PC-3 (cell line): ENCODE data around the gene SEMA3C. TPM values are rescaled to one million over a fixed set of nuclear protein-coding genes. Genes with fewer than 3 reads are reported as not detected.

Experiments
- ATAC-seq: fragments of 200-7000 bp; cut with Tn5 transposase; 2 replicates; pipeline ENCODE4 v1.9.1; 2020; ENCODE audit warnings: mild to moderate bottlenecking, moderate library complexity
- BruUV-seq: library from RNA; stranded (reverse); fragments of 400-500 nt; replicated peaks from 2 replicates; lab custom pipeline; 2021; lab: Mats Ljungman, UMichigan
- CTCF ChIA-PET: fragments of 300-600 bp; sonication (Branson Sonifier 250); formaldehyde crosslinking; loops from one replicate; lab custom pipeline; 2022; ENCODE audit warnings: antibody characterized with exemption; lab: Charles Lee
- POLR2A ChIA-PET: fragments of 300-600 bp; sonication (Branson Sonifier 250); formaldehyde crosslinking; loops from one replicate; lab custom pipeline; 2022; ENCODE audit warnings: antibody characterized with exemption; ENCODE audit not compliant: unreplicated experiment; lab: Charles Lee
- DNase-seq: peaks from one replicate; pipeline ENCODE4 v3.0.0-alpha.2; 2015
- H2AFZ ChIP-seq: fragments of 300-600 bp; sonication (generic); 2 replicates; pipeline ENCODE4 v1.6.0; 2016; ENCODE audit warnings: antibody characterized with exemption, low read length
- H3F3A ChIP-seq: fragments of 300-600 bp; sonication (generic); one replicate; pipeline ENCODE4 v1.6.0; 2017; ENCODE audit warnings: antibody characterized with exemption, low read length, control low read depth, mild to moderate bottlenecking; ENCODE audit not compliant: unreplicated experiment
- H3K27ac ChIP-seq: fragments of 300-600 bp; sonication (generic); 2 replicates; pipeline ENCODE4 v1.5.1; 2016; ENCODE audit warnings: mild to moderate bottlenecking, low read length
- H3K27me3 ChIP-seq: fragments of 300-600 bp; sonication (generic); 2 replicates; pipeline ENCODE4 v1.6.1; 2016; ENCODE audit warnings: low read length, mixed read lengths
- H3K36me3 ChIP-seq: fragments of 300-600 bp; sonication (generic); 2 replicates; pipeline ENCODE4 v1.6.1; 2016; ENCODE audit warnings: low read depth, mixed run types, low read length, mixed read lengths
- H3K4me1 ChIP-seq: fragments of 300-600 bp; sonication (generic); 2 replicates; pipeline ENCODE4 v1.5.1; 2016; ENCODE audit warnings: low read length; ENCODE audit not compliant: insufficient read depth
- H3K4me2 ChIP-seq: fragments of 300-600 bp; sonication (generic); 2 replicates; pipeline ENCODE4 v1.6.0; 2016; ENCODE audit warnings: low read length
- H3K4me3 ChIP-seq: fragments of 300-600 bp; sonication (generic); 2 replicates; pipeline ENCODE4 v1.5.1; 2016; ENCODE audit warnings: mild to moderate bottlenecking, low read length, mixed read lengths
- H3K79me2 ChIP-seq: fragments of 300-600 bp; sonication (generic); 2 replicates; pipeline ENCODE4 v1.6.1; 2017; ENCODE audit warnings: low read length, mixed read lengths
- H3K9ac ChIP-seq: fragments of 300-600 bp; sonication (generic); 2 replicates; pipeline ENCODE4 v1.6.0; 2016; ENCODE audit warnings: mild to moderate bottlenecking, low read length
- H3K9me2 ChIP-seq: fragments of 300-600 bp; sonication (generic); replicated peaks from 2 replicates; pipeline ENCODE4 v1.6.1; 2016; ENCODE audit warnings: mixed run types, low read length, mixed read lengths
- H3K9me3 ChIP-seq: fragments of 300-600 bp; sonication (generic); 2 replicates; pipeline ENCODE4 v1.6.1; 2016; ENCODE audit warnings: low read length, mixed read lengths
- H4K20me1 ChIP-seq: fragments of 300-600 bp; sonication (generic); 2 replicates; pipeline ENCODE4 v1.6.1; 2016; ENCODE audit warnings: low read length, mixed read lengths
- EZH2 ChIP-seq: fragments of 300-600 bp; sonication (generic); IDR thresholded peaks from one replicate; pipeline ENCODE4 v1.6.1; 2017; ENCODE audit warnings: antibody characterized with exemption, mild to moderate bottlenecking, low read length; ENCODE audit not compliant: unreplicated experiment
- EZH2phosphoT487 ChIP-seq: fragments of 300-600 bp; sonication (generic); IDR thresholded peaks from 2 replicates; pipeline ENCODE4 v1.6.1; 2018; ENCODE audit warnings: mild to moderate bottlenecking, antibody characterized with exemption, low read length, borderline replicate concordance
- intact Hi-C: fragments of 100-400 bp; cut with micrococcal nuclease; formaldehyde crosslinking; loops from 2 replicates; pipeline ENCODE4 v1.9.0; 2023
- total RNA-seq: library from RNA; depleted of rRNA; stranded (reverse); fragments of >200 nt; gene quantifications from 2 replicates; pipeline ENCODE4 v1.2.3, GENCODE V29; 2014
- TF ChIP-seq, protein P1 (sequence below): fragments of 300-600 bp; sonication (generic); conservative IDR thresholded peaks from 2 replicates; pipeline ENCODE4 v1.5.1; 2017; ENCODE audit warnings: antibody characterized with exemption, low read depth, mild to moderate bottlenecking, low read length

Gene SEMA3C
- total RNA-seq, 1 experiment from 2014 or later = 28.0 TPM

DNA sequence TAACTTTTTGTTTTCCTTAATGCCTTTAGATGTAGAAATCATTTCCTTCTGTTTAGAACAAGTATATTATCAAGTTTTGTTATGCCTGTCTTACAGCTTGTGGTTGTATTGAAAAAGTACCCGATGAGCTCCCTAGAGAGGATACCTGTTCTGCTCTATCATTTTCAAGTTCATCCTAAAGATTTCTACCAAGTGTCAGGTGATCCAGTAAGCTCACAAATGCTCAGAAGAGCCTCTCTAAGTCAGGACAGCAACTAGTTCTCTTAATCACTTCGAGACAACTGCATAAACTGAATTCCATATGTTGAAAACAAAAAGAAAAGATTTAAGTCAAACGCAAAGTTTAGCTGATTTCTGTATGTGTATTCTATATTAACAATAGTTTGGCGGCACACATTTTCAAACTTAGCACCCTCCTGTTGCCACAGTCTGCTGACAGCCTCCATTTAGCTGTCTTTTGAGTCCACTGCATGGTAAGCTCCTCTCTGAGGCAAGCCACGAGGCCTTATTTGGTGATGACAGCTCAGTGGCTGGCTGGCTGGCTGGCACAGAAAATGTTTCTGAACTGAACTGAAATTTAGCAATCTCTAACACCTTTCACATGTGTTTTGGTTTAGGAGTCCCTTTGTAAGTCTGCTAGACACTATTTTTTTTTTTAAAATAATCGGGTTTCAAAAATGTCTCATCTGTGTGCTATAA is 59.4 kb downstream of the SEMA3C start:
- ChIA-PET CTCF (no interaction called here), POLR2A (interaction anchor here (0.5 to 0.8 kb wide), 2 partner anchors 50 to 759 kb away, joined by 5 read pairs; no protein-coding TSS in a partner anchor)
- Histone ChIP-seq H3K9me2 (no peaks in the 10 kb centered on the region), H3K9me3 (no peaks in the 10 kb centered on the region), H4K20me1 (no peaks in the 10 kb centered on the region), H3K27me3 (no peaks in the 10 kb centered on the region), H3F3A (no peaks in the 10 kb centered on the region), H3K36me3 (no peaks in the 10 kb centered on the region), H2AFZ (no peak overlapping the region), H3K79me2 (peaks cover 47% of the 10 kb centered on the region), H3K9ac (no peak overlapping the region), H3K27ac (no peak overlapping the region), H3K4me1 (peaks cover 14% of the 10 kb centered on the region), H3K4me3 (no peak overlapping the region), H3K4me2 (no peak overlapping the region)
- no TSS peak for BruUV-seq
- intact Hi-C loops = no loop called here
- TF ChIP-seq EZH2 (no peak), EZH2phosphoT487 (no peak)
- TF ChIP-seq, protein P1, sequence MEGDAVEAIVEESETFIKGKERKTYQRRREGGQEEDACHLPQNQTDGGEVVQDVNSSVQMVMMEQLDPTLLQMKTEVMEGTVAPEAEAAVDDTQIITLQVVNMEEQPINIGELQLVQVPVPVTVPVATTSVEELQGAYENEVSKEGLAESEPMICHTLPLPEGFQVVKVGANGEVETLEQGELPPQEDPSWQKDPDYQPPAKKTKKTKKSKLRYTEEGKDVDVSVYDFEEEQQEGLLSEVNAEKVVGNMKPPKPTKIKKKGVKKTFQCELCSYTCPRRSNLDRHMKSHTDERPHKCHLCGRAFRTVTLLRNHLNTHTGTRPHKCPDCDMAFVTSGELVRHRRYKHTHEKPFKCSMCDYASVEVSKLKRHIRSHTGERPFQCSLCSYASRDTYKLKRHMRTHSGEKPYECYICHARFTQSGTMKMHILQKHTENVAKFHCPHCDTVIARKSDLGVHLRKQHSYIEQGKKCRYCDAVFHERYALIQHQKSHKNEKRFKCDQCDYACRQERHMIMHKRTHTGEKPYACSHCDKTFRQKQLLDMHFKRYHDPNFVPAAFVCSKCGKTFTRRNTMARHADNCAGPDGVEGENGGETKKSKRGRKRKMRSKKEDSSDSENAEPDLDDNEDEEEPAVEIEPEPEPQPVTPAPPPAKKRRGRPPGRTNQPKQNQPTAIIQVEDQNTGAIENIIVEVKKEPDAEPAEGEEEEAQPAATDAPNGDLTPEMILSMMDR = no peak
- DNase-seq = no peak
- no peak for ATAC-seq

DNA sequence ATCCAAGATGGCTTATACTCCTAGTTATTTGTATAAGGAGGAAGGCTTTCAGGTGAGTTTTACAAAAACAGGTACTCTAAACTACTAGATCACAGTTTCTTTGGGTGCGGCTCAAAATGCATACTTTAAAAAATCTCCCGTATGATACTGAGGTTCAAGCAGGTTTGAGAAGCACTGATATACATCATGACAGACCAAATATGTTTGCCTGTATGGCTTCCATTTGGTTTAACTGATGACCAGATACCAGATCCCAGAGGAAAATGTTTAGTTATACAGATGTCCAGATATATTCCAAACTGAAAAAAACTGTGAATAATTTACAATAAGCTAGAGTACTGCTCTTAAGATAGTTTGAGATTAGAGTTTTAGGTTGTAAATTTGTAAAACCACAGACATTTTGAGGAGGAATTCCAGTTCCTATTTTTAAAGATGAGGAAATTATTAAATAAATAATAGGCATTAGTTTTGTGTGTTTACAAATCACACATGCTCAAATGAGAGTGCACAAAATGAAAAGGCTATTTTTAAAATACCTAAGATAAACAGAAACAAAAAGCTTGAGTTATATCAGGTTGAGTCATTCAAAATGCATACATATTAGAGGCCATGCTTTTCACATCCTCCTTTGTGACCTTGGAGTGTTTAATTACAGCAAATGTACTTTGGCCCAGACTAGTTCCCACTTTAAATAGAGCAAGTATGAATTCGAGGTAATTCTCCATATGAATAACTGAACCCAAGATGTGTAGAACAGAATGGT is 60.5 kb downstream of the SEMA3C start:
- BruUV-seq = no TSS peak
- no peak overlapping the region for H3K9ac ChIP-seq
- ChIA-PET POLR2A (interaction anchor here (0.5 kb wide), 1 partner anchor 51 kb away, joined by 5 read pairs; no protein-coding TSS in a partner anchor), CTCF (no interaction called here)
- H3K4me2 ChIP-seq = 0 out of 2 replicates have a peak overlapping the region, but pooled peaks have one; percentile 7
- TF ChIP-seq EZH2phosphoT487 (no peak), EZH2 (no peak)
- TF ChIP-seq, protein P1 = no peak
- no peaks in the 10 kb centered on the region for H3K9me3 ChIP-seq
- H3F3A ChIP-seq = no peaks in the 10 kb centered on the region
- no peaks in the 10 kb centered on the region for H4K20me1 ChIP-seq
- H3K4me1 ChIP-seq = peaks cover 14% of the 10 kb centered on the region
- no peaks in the 10 kb centered on the region for H3K27me3 ChIP-seq
- DNase-seq (peak; percentile 35), ATAC-seq (peak; percentile 92)
- H3K9me2 ChIP-seq = no peaks in the 10 kb centered on the region
- H3K27ac ChIP-seq = peak overlapping the region; percentile 27; the same call in 1 of the 2 replicates
- no peaks in the 10 kb centered on the region for H3K36me3 ChIP-seq
- peaks cover 52% of the 10 kb centered on the region for H3K79me2 ChIP-seq
- intact Hi-C loops = no loop called here
- H2AFZ ChIP-seq = no peak overlapping the region
- no peak overlapping the region for H3K4me3 ChIP-seq

DNA sequence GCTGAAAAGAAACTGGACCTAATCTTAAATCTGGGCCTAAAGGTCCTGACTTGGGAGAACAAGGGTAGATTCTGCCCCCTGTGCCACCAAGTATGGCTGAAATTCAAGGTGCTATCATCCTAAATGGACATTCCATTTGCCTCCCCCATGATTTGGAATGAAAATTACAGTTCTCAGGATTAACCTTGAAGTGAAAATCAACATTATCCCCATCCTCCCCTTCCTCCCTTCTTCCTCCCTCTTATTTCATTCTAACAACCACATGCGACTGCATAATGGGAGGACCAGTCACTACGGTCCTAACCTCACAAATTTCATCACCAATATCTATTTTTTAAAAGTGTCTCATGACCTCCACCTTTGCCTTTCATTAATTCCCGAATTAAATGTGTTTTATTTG is 62.1 kb downstream of the SEMA3C start:
- H4K20me1 ChIP-seq = no peaks in the 10 kb centered on the region
- DNase-seq (no peak), ATAC-seq (no peak)
- ChIA-PET POLR2A (no interaction called here), CTCF (no interaction called here)
- no peaks in the 10 kb centered on the region for H3K36me3 ChIP-seq
- intact Hi-C loops = no loop called here
- TF ChIP-seq, protein P1 = no peak
- TF ChIP-seq EZH2 = no peak
- H3K4me1 ChIP-seq = peaks cover 20% of the 10 kb centered on the region
- H2AFZ ChIP-seq = no peak overlapping the region
- no peaks in the 10 kb centered on the region for H3K9me3 ChIP-seq
- no peak overlapping the region for H3K4me3 ChIP-seq
- no peaks in the 10 kb centered on the region for H3K9me2 ChIP-seq
- H3K79me2 ChIP-seq = peaks cover 46% of the 10 kb centered on the region
- BruUV-seq = no TSS peak
- no peaks in the 10 kb centered on the region for H3F3A ChIP-seq
- H3K27me3 ChIP-seq = no peaks in the 10 kb centered on the region
- no peak overlapping the region for H3K27ac ChIP-seq
- H3K4me2 ChIP-seq = no peak overlapping the region
- no peak overlapping the region for H3K9ac ChIP-seq
